ENCODE results near the gene PRKG1. TPM values are rescaled to one million over a fixed set of nuclear protein-coding genes. Genes with fewer than 3 reads are reported as not detected.
"Not testable (repeated sequence)": the region's sequence is repeated elsewhere in the genome, so short reads cannot be mapped to it uniquely, and the experiment has no call there.

The PRKG1 gene
- total RNA-seq, 2 donors from 2014 or later = 31.5 to 34.7 TPM

DNA sequence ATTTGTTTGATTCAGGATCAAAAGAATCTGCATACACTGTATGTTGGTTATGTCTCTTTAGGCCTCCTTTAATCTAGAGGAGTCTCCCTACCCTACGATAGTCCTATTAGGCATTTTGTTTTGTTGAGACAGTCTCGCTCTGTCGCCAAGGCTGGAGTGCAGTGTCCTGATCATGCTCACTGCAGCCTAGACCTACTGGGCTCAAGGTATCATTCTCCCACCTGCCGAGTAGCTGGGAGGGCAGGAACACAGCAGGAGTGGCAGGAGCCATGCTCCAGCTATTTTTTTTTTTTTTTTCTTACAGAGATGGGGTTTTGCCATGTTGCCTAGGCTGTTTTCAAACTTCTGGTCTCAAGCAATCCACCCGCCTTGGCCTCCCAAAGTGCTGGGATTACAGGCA, 1116.8 kb downstream of the PRKG1 start:
- DNase-seq (no peak), ATAC-seq (no peak)
- intact Hi-C loops (cut with DNase I) = no loop called here

GRCh38 chr10:52194191-52194590, 1119.9 kb downstream of the PRKG1 start:
- DNase-seq (no peak), ATAC-seq (no peak)
- intact Hi-C loops (cut with DNase I) = no loop called here

- no peak for ATAC-seq
- DNase-seq = no peak
- intact Hi-C loops (cut with DNase I) = no loop called here
Measured at GRCh38 chr10:52194716-52195115, 1120.4 kb downstream of the PRKG1 start.

- DNase-seq = no peak
- intact Hi-C loops (cut with DNase I) = no loop called here
- ATAC-seq = no peak
Measured at GRCh38 chr10:52197098-52197497, 1122.8 kb downstream of the PRKG1 start.

DNA sequence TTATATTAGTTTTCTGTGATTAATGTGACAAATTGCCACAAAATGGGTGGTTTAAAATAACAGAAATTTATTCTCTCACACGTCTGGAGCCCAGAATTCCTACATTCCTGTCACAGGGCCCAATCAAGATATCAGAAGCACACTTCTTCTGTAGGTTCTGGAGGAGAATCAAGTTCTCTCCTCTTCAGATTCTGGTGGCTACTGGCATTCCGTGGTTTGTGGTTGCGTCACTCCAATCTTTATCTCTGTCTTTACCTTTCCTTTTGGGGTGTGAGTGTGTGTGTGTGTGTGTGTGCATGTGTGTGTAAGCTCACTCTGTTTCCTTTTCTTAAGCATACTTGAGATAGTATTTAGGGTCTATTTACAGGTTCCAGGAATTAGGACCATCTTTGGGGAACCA, 1124.3 kb downstream of the PRKG1 start:
- ATAC-seq = no peak
- DNase-seq = no peak
- intact Hi-C loops (cut with DNase I) = no loop called here

DNA sequence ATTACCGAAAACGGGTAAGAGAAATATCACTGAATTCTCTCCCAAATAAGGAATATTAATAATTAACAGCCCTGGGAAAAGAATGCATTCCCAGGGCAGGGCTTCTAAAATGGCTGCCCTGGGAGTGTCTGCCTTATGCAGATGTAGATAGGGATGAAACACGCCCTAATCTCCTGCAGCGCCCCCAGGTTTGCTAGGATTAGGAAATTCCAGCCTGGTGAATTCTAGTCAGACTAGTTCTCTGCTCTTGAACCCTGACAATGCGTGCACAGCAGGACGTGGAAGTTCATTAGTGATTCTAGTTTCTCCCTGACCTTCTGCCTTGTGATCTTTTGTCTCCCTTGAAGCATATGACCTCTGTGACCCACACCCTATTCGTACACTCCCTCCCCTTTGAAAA, 1130.6 kb downstream of the PRKG1 start:
- not testable (repeated sequence) for ATAC-seq

GRCh38 chr10:52208365-52208764, 1134.1 kb downstream of the PRKG1 start:
- ATAC-seq (no peak), DNase-seq (no peak)
- intact Hi-C loops (cut with DNase I) = no loop called here

More for the DNA sequence above, 1130.6 kb downstream of the PRKG1 start:
- intact Hi-C loops (cut with DNase I); DNase-seq: not testable (repeated sequence)

DNA sequence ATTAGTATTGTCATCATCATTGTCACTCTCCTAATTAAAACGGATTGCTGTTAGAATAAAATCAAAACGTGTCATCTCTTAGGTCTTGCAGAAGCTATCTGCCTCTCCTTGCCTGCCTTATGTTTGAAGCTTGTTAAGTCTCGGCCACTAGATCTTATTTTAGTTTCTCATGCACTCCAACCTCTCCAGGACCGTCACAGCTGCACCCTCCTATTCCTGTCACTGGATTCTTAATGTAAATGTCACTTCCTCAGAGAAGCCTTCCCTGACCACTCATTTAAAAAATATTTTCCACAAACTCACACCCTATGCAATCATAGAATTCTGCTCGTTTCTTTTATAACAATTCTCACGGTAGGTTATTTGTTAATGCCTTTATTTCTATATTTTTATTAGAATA, 1135.9 kb downstream of the PRKG1 start:
- intact Hi-C loops (cut with DNase I) = loop anchor here in 1 of 2 donors (5.0 kb wide), 1 partner anchor 1208 kb away; no protein-coding TSS in a partner anchor
- no peak for ATAC-seq
- no peak for DNase-seq

DNA sequence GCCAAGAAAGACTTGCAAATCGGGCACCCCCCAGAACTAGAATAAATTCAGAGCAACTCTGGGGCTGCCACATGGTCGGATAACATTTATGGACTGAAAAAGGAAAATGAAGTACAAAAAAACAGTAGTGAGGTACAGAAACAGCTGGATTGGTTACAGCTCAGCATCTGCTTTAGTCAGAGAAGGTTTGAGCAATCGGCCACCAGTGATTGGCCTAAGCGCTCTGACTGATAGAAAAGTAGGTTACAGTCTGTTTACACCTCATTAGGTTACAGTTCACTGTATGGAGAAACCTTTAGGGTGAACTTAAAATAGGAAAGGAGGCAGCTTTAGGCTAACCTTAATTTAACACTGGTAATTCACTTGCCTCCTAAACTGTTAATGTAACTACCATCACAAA, 1137.8 kb downstream of the PRKG1 start:
- ATAC-seq = peak in 1 of 2 donors; percentile 38
- no peak for DNase-seq
- intact Hi-C loops (cut with DNase I) = loop anchor here in 1 of 2 donors (5.0 kb wide), 1 partner anchor 1210 kb away; no protein-coding TSS in a partner anchor

GRCh38 chr10:52212802-52213201, 1138.5 kb downstream of the PRKG1 start:
- no peak for DNase-seq
- no peak for ATAC-seq
- intact Hi-C loops (cut with DNase I) = loop anchor here in 1 of 2 donors (5.0 kb wide), 1 partner anchor 1211 kb away; no protein-coding TSS in a partner anchor

- intact Hi-C loops (cut with DNase I) = loop anchor here in 1 of 2 donors (5.0 kb wide), 1 partner anchor 1211 kb away; no protein-coding TSS in a partner anchor
Measured at GRCh38 chr10:52213321-52213752, 1139.0 kb downstream of the PRKG1 start.

GRCh38 chr10:52215745-52216361, 1141.6 kb downstream of the PRKG1 start:
- DNase-seq = no peak
- ATAC-seq = peak; percentile 58 to 72
- intact Hi-C loops (cut with DNase I) = no loop called here

More at GRCh38 chr10:52213321-52213752, 1139.0 kb downstream of the PRKG1 start:
- DNase-seq (no peak), ATAC-seq (peak in 1 of 2 donors; percentile 86)

DNA sequence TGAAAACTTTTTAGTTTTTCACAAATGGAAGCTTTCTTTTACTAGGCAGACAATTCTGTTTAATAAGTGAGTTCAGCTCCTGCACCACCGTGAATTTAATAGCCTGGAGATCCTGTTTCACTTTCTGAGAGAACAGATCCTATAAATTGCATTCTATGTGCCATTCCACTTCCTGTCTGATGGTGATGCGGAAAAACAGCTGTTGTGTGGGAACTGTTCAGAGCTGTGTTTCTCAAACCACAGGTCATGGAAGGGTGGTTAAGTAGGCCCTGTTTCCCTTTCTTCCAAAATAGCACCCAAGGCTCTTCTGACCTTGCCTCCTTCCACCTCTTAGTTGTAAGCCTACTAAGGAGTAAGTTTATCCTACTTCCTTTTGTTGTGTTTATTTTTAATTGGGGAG, 1142.6 kb downstream of the PRKG1 start:
- intact Hi-C loops (cut with DNase I) = no loop called here
- ATAC-seq (peak in 1 of 2 donors; percentile 46), DNase-seq (no peak)

- DNase-seq (no peak), ATAC-seq (no peak)
- intact Hi-C loops (cut with DNase I) = no loop called here
Measured at GRCh38 chr10:52217531-52217930, 1143.2 kb downstream of the PRKG1 start.

- DNase-seq (no peak), ATAC-seq (no peak)
- intact Hi-C loops (cut with DNase I) = no loop called here
Measured at GRCh38 chr10:52220947-52221346, 1146.7 kb downstream of the PRKG1 start.

DNA sequence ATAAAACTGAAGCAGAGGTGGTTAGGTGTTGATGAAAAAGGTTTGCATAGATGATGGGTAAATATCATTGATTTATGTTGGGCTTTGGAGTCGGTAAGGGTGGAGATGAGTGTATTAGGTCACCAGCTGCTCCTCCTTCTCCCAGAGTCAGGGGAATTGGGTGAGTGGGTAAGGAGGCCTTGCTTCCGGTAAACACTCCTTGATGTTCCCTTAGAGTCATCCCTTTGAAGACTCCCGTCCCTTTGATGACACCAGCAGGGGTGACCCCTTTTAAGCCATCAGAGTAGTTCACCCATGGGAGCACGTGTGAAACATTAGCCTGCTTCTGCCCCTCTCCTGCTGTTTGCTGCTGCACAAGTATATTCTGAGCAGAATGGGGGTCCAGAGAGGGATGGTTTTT, 1147.6 kb downstream of the PRKG1 start:
- ATAC-seq (no peak), DNase-seq (no peak)
- intact Hi-C loops (cut with DNase I) = no loop called here

DNA sequence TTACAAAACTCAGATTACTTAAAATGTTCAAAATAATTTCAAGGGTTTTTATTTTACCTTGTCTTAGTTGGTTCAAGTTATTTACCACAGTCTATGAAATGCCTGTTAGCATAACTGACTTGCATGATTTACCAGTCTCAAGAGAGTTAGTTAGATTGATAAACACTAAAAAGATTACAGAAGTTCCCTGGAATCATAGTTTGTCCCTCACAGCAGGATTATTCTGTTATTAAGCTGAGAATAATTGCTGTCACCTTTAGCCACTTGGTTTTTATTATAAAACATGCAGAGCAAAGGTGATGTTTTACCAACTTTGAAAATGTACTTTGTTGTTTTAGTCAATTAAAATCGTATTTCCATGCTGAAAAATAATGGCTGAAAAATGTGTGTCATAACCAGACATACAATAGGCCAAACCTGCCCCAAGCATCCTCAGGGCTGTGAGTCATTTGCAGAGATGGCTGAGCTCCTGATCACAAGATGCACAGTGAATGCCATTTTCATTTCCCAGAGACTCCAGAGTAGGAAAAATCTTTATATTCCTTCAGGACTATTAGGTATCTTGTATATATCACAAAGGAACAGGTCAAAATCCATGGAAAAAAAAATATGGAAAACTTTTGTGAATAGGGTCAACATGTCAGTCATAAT, 1152.0 kb downstream of the PRKG1 start:
- intact Hi-C loops (cut with DNase I) = no loop called here
- no peak for ATAC-seq

DNA sequence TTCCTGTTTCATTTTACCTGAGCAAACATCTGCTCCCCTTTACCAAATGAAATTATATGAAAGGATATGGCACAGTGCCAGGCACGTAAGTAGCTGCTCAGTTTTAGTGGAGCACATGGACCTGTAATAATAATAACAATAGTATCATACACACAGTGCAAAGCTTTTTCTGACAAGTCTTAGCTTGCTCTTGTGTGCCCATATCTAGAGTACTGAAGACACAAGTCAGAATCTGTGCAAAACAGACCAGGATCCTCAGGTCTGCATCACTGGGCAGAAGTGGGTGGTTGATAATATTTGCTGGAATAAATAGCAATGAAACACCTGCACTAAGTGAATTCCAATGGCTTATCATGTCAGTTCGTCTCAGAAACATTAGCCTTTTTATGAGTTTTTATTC, 1154.3 kb downstream of the PRKG1 start:
- intact Hi-C loops (cut with DNase I) = no loop called here
- DNase-seq (no peak), ATAC-seq (no peak)

More for the DNA sequence above, 1152.0 kb downstream of the PRKG1 start:
- DNase-seq = no peak

DNA sequence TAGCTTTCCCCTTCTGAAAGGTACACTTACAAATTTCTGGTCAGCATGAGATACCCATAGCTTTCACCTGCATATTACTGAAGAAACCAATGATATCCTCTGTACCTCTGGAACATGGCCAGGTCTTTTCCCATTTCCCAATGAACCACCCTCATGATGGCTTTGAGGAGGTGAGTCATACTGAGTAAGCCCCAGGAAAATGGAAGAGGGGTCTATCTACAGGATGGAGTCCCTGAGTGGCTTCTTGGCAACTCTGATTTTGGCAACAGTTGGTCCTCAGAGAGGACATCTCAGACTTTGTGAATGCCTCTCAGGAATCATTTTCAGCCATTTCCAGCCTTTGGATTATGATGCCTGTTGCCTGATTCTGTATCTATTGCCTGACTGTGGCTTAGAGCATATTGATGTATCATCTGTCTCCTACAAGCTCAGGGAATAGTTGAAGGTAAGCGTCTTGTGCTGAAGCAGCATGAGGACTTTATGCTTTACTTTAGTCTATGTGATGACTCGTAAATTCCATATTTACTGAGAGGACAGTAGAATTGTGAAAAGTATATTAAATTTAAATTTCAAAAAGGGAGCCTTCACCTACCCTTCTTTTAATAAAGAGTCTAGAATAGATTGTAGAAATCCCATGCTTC, 1155.1 kb downstream of the PRKG1 start:
- intact Hi-C loops (cut with DNase I) = no loop called here

More for the DNA sequence above, 1155.1 kb downstream of the PRKG1 start:
- DNase-seq = no peak
- ATAC-seq = no peak

Measured in left cardiac atrium (tissue), 4 donors.